Measurements from ENCODE around the gene USP36.

USP36 gene

DNA sequence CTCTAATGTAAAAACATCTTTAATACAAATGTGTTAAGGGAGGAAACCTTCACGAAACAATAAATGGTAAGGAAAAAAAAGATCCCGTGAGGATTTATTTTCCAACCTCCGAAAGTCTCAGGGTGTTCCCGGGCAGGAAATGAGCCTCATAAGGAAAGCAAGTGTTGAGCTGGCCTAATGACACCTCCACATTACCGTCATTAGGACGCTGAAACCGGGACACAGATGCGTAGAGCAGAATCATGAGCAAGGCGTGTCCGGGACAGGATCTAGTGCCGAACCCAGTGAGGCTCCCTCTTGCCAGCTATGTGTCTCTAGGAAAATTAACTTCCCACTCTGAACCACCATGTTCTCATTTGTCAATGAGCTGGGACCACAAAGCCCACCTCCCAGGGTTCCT is 35.8 kb downstream of the USP36 start:
- peaks cover 73% of the 10 kb centered on the region for H3K36me3 ChIP-seq (ENCODE audit: insufficient read depth, low read length)
- no peak overlapping the region for H3K27ac ChIP-seq (ENCODE audit: low read depth, low read length)
- H3K9me3 ChIP-seq (ENCODE audit: low read length): no peaks in the 10 kb centered on the region
- no peak overlapping the region for H3K4me3 ChIP-seq (ENCODE audit: low read depth in 1 of 2, low read length in 2 of 2)
- no peaks in the 10 kb centered on the region for H3K27me3 ChIP-seq (ENCODE audit: control insufficient read depth in 1 of 2, insufficient read depth in 2 of 2, low read length in 2 of 2)
- H3K4me1 ChIP-seq (ENCODE audit: insufficient read depth, low read length): no peaks in the 10 kb centered on the region
- H3K9ac ChIP-seq (ENCODE audit: low read length): no peak overlapping the region

- Histone ChIP-seq H3K4me1 (ENCODE audit: insufficient read depth, low read length) (no peaks in the 10 kb centered on the region), H3K36me3 (ENCODE audit: insufficient read depth, low read length) (peaks cover 75% of the 10 kb centered on the region), H3K27me3 (ENCODE audit: control insufficient read depth in 1 of 2, insufficient read depth in 2 of 2, low read length in 2 of 2) (no peaks in the 10 kb centered on the region), H3K9ac (ENCODE audit: low read length) (no peak overlapping the region), H3K9me3 (ENCODE audit: low read length) (no peaks in the 10 kb centered on the region), H3K4me3 (ENCODE audit: low read depth in 1 of 2, low read length in 2 of 2) (no peak overlapping the region), H3K27ac (ENCODE audit: low read depth, low read length) (no peak overlapping the region)
Measured at GRCh38 chr17:78803186-78803845, 37.3 kb downstream of the USP36 start.

- no peaks in the 10 kb centered on the region for H3K27me3 ChIP-seq (ENCODE audit: control insufficient read depth in 1 of 2, insufficient read depth in 2 of 2, low read length in 2 of 2)
- H3K9ac ChIP-seq (ENCODE audit: low read length): no peak overlapping the region
- H3K27ac ChIP-seq (ENCODE audit: low read depth, low read length): no peak overlapping the region
- H3K36me3 ChIP-seq (ENCODE audit: insufficient read depth, low read length): peaks cover 75% of the 10 kb centered on the region
- no peaks in the 10 kb centered on the region for H3K4me1 ChIP-seq (ENCODE audit: insufficient read depth, low read length)
- H3K4me3 ChIP-seq (ENCODE audit: low read depth in 1 of 2, low read length in 2 of 2): no peak overlapping the region
- H3K9me3 ChIP-seq (ENCODE audit: low read length): no peaks in the 10 kb centered on the region
Measured at GRCh38 chr17:78802459-78802858, 38.2 kb downstream of the USP36 start.

DNA sequence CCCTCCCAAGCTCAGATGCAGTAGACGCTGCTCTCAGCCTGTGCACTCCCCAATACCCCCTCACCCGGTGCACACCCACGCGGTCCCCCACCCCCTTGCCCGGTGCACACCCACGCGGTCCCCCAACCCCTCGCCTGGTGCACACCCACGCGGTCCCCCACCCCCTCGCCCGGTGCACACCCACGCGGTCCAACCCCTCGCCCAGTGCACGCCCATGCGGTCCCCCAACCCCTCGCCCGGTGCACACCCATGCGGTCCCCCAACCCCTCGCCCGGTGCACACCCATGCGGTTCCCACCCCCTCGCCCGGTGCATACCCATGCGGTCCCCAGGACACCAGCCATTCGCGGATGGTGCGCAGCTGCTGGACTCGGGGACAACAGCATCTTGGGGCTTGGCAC is 38.6 kb downstream of the USP36 start:
- H3K36me3 ChIP-seq (ENCODE audit: insufficient read depth, low read length): peaks cover 75% of the 10 kb centered on the region
- H3K4me1 ChIP-seq (ENCODE audit: insufficient read depth, low read length): no peaks in the 10 kb centered on the region
- no peaks in the 10 kb centered on the region for H3K9me3 ChIP-seq (ENCODE audit: low read length)
- H3K27ac ChIP-seq (ENCODE audit: low read depth, low read length): no peak overlapping the region
- no peaks in the 10 kb centered on the region for H3K27me3 ChIP-seq (ENCODE audit: control insufficient read depth in 1 of 2, insufficient read depth in 2 of 2, low read length in 2 of 2)
- no peak overlapping the region for H3K9ac ChIP-seq (ENCODE audit: low read length)
- H3K4me3 ChIP-seq (ENCODE audit: low read depth in 1 of 2, low read length in 2 of 2): no peak overlapping the region

GRCh38 chr17:78800132-78800931 is 40.3 kb downstream of the USP36 start:
- H3K27me3 ChIP-seq (ENCODE audit: control insufficient read depth in 1 of 2, insufficient read depth in 2 of 2, low read length in 2 of 2): no peaks in the 10 kb centered on the region
- no peak overlapping the region for H3K4me3 ChIP-seq (ENCODE audit: low read depth in 1 of 2, low read length in 2 of 2)
- H3K9ac ChIP-seq (ENCODE audit: low read length): no peak overlapping the region
- H3K36me3 ChIP-seq (ENCODE audit: insufficient read depth, low read length): peaks cover 75% of the 10 kb centered on the region
- H3K27ac ChIP-seq (ENCODE audit: low read depth, low read length): no peak overlapping the region
- H3K4me1 ChIP-seq (ENCODE audit: insufficient read depth, low read length): no peaks in the 10 kb centered on the region
- no peaks in the 10 kb centered on the region for H3K9me3 ChIP-seq (ENCODE audit: low read length)

GRCh38 chr17:78798695-78799559 is 41.7 kb downstream of the USP36 start:
- peaks cover 75% of the 10 kb centered on the region for H3K36me3 ChIP-seq (ENCODE audit: insufficient read depth, low read length)
- no peak overlapping the region for H3K9ac ChIP-seq (ENCODE audit: low read length)
- no peak overlapping the region for H3K27ac ChIP-seq (ENCODE audit: low read depth, low read length)

GRCh38 chr17:78797691-78798585 is 42.7 kb downstream of the USP36 start:
- Histone ChIP-seq H3K9me3 (ENCODE audit: low read length) (no peaks in the 10 kb centered on the region), H3K4me1 (ENCODE audit: insufficient read depth, low read length) (no peaks in the 10 kb centered on the region), H3K9ac (ENCODE audit: low read length) (no peak overlapping the region), H3K4me3 (ENCODE audit: low read depth in 1 of 2, low read length in 2 of 2) (no peak overlapping the region), H3K27me3 (ENCODE audit: control insufficient read depth in 1 of 2, insufficient read depth in 2 of 2, low read length in 2 of 2) (no peaks in the 10 kb centered on the region), H3K27ac (ENCODE audit: low read depth, low read length) (no peak overlapping the region), H3K36me3 (ENCODE audit: insufficient read depth, low read length) (peaks cover 65% of the 10 kb centered on the region)

More at GRCh38 chr17:78798695-78799559, 41.7 kb downstream of the USP36 start:
- no peaks in the 10 kb centered on the region for H3K9me3 ChIP-seq (ENCODE audit: low read length)
- H3K27me3 ChIP-seq (ENCODE audit: control insufficient read depth in 1 of 2, insufficient read depth in 2 of 2, low read length in 2 of 2): no peaks in the 10 kb centered on the region
- H3K4me3 ChIP-seq (ENCODE audit: low read depth in 1 of 2, low read length in 2 of 2): no peak overlapping the region
- H3K4me1 ChIP-seq (ENCODE audit: insufficient read depth, low read length): no peaks in the 10 kb centered on the region

DNA sequence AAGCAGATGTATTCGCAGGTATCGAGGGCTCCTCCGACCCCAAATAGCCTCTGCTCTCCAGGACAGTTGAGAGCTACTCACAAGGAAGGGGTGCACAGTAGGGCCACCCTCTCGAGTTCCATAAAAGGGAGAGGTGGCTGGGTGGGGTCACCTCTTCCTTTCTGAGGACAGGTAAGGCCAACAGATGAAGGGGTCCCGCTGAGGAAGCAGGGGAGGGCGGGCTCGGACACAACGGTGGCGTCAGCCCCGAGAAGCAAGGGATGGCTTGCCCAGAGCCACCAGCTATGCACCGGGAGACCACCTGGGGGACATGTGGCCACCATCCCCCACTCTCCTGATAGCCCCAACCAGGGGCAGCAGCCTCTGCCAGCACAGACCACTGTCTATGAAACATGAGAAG is 43.4 kb downstream of the USP36 start:
- H3K36me3 ChIP-seq (ENCODE audit: insufficient read depth, low read length): peaks cover 58% of the 10 kb centered on the region
- H3K9me3 ChIP-seq (ENCODE audit: low read length): no peaks in the 10 kb centered on the region
- H3K4me3 ChIP-seq (ENCODE audit: low read depth in 1 of 2, low read length in 2 of 2): no peak overlapping the region
- no peak overlapping the region for H3K27ac ChIP-seq (ENCODE audit: low read depth, low read length)
- no peaks in the 10 kb centered on the region for H3K4me1 ChIP-seq (ENCODE audit: insufficient read depth, low read length)
- no peaks in the 10 kb centered on the region for H3K27me3 ChIP-seq (ENCODE audit: control insufficient read depth in 1 of 2, insufficient read depth in 2 of 2, low read length in 2 of 2)
- H3K9ac ChIP-seq (ENCODE audit: low read length): no peak overlapping the region

DNA sequence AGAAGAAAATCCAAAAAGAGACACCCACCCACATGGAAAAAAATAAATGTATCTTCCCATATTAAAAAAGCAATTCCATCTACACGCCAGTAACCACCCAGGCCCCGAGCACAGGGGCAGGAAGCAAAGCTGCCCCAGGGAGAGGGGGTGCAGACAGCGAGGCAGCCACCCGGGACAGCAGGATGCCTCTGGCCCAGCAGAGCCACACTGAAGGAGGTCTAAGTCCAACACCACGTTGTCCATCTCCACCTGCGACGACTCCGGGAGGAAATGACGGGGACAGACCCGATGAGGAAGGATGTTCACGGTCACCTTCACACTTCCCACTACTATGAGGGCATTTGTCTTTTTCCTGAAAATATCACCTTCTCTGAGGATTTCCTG is 44.1 kb downstream of the USP36 start:
- Histone ChIP-seq H3K36me3 (ENCODE audit: insufficient read depth, low read length) (peaks cover 53% of the 10 kb centered on the region), H3K27ac (ENCODE audit: low read depth, low read length) (no peak overlapping the region), H3K4me1 (ENCODE audit: insufficient read depth, low read length) (no peaks in the 10 kb centered on the region)

GRCh38 chr17:78795861-78796516 is 44.6 kb downstream of the USP36 start:
- peaks cover 50% of the 10 kb centered on the region for H3K36me3 ChIP-seq (ENCODE audit: insufficient read depth, low read length)
- H3K9me3 ChIP-seq (ENCODE audit: low read length): no peaks in the 10 kb centered on the region
- H3K27me3 ChIP-seq (ENCODE audit: control insufficient read depth in 1 of 2, insufficient read depth in 2 of 2, low read length in 2 of 2): no peaks in the 10 kb centered on the region
- no peak overlapping the region for H3K9ac ChIP-seq (ENCODE audit: low read length)
- H3K27ac ChIP-seq (ENCODE audit: low read depth, low read length): no peak overlapping the region
- no peak overlapping the region for H3K4me3 ChIP-seq (ENCODE audit: low read depth in 1 of 2, low read length in 2 of 2)
- H3K4me1 ChIP-seq (ENCODE audit: insufficient read depth, low read length): no peaks in the 10 kb centered on the region

More for the DNA sequence above, 44.1 kb downstream of the USP36 start:
- Histone ChIP-seq H3K27me3 (ENCODE audit: control insufficient read depth in 1 of 2, insufficient read depth in 2 of 2, low read length in 2 of 2) (no peaks in the 10 kb centered on the region), H3K9ac (ENCODE audit: low read length) (no peak overlapping the region), H3K4me3 (ENCODE audit: low read depth in 1 of 2, low read length in 2 of 2) (no peak overlapping the region), H3K9me3 (ENCODE audit: low read length) (no peaks in the 10 kb centered on the region)
